ENCODE data around the gene NELL1. TPM values are rescaled to one million over a fixed set of nuclear protein-coding genes. Genes with fewer than 3 reads are reported as not detected.

Gene NELL1
- total and polyA plus RNA-seq, 2 experiments from 2014 or later = 8.9 to 20.1 TPM

GRCh38 chr11:20917306-20917705 is 247.9 kb downstream of the NELL1 start:
- H4K20me1 ChIP-seq (ENCODE audit: insufficient read depth, poor library complexity, severe bottlenecking) = no peaks in the 10 kb centered on the region
- no peak for DNase-seq (ENCODE audit: low spot score)
- H3K4me3 ChIP-seq = no peak overlapping the region
- H3K9me3 ChIP-seq (ENCODE audit: low read depth) = no peaks in the 10 kb centered on the region
- H2AFZ ChIP-seq = no peak overlapping the region
- H3K79me2 ChIP-seq = no peaks in the 10 kb centered on the region
- H3K4me1 ChIP-seq (ENCODE audit: insufficient read depth) = no peaks in the 10 kb centered on the region
- no peak overlapping the region for H3K27ac ChIP-seq
- H3K9me2 ChIP-seq (replicated peaks; ENCODE audit: insufficient read depth) = no peaks in the 10 kb centered on the region
- H3K4me2 ChIP-seq = no peak overlapping the region
- H3K27me3 ChIP-seq = no peaks in the 10 kb centered on the region
- no peak for TF ChIP-seq EZH2 (IDR thresholded peaks at IDR 0.05; ENCODE audit: borderline replicate concordance)
- no peak for TF ChIP-seq EZH2phosphoT487 (IDR thresholded peaks at IDR 0.05; ENCODE audit: low read depth, severe bottlenecking, unreplicated experiment)
- no peaks in the 10 kb centered on the region for H3K36me3 ChIP-seq (replicated peaks; ENCODE audit: insufficient read depth, low read depth)

GRCh38 chr11:20926799-20927540 is 257.6 kb downstream of the NELL1 start:
- Histone ChIP-seq H3K4me2 (no peak overlapping the region), H3K79me2 (no peaks in the 10 kb centered on the region), H3K27ac (no peak overlapping the region), H2AFZ (no peak overlapping the region), H3K4me1 (ENCODE audit: insufficient read depth) (no peaks in the 10 kb centered on the region), H4K20me1 (ENCODE audit: insufficient read depth, poor library complexity, severe bottlenecking) (no peaks in the 10 kb centered on the region), H3K36me3 (replicated peaks; ENCODE audit: insufficient read depth, low read depth) (no peaks in the 10 kb centered on the region), H3K9me2 (replicated peaks; ENCODE audit: insufficient read depth) (no peaks in the 10 kb centered on the region), H3K9me3 (ENCODE audit: low read depth) (no peaks in the 10 kb centered on the region), H3K27me3 (no peaks in the 10 kb centered on the region), H3K4me3 (no peak overlapping the region)
- 67% methylated on average over 4 of the region's 4 CpGs for WGBS (ENCODE audit: low lambda C conversion rate, missing lambda C conversion rate)
- TF ChIP-seq EZH2phosphoT487 (IDR thresholded peaks at IDR 0.05; ENCODE audit: low read depth, severe bottlenecking, unreplicated experiment) = no peak
- TF ChIP-seq EZH2 (IDR thresholded peaks at IDR 0.05; ENCODE audit: borderline replicate concordance) = no peak
- TF ChIP-seq CTCF (IDR thresholded peaks at IDR 0.05; ENCODE audit: poor library complexity) = no peak
- DNase-seq (ENCODE audit: low spot score) = no peak

GRCh38 chr11:20931029-20931428 is 261.6 kb downstream of the NELL1 start:
- H3K4me1 ChIP-seq (ENCODE audit: insufficient read depth) = no peaks in the 10 kb centered on the region
- no peak overlapping the region for H3K27ac ChIP-seq
- whole genome bisulfite sequencing (ENCODE audit: low lambda C conversion rate, missing lambda C conversion rate) = 79% methylated on average over 3 of the region's 3 CpGs
- TF ChIP-seq EZH2phosphoT487 (IDR thresholded peaks at IDR 0.05; ENCODE audit: low read depth, severe bottlenecking, unreplicated experiment) (no peak), EZH2 (IDR thresholded peaks at IDR 0.05; ENCODE audit: borderline replicate concordance) (no peak), CTCF (IDR thresholded peaks at IDR 0.05; ENCODE audit: poor library complexity) (no peak)
- no peak for DNase-seq (ENCODE audit: low spot score)
- no peak overlapping the region for H2AFZ ChIP-seq
- H3K36me3 ChIP-seq (replicated peaks; ENCODE audit: insufficient read depth, low read depth) = no peaks in the 10 kb centered on the region
- H3K27me3 ChIP-seq = no peaks in the 10 kb centered on the region
- no peak overlapping the region for H3K4me2 ChIP-seq
- H3K9me3 ChIP-seq (ENCODE audit: low read depth) = no peaks in the 10 kb centered on the region
- H3K4me3 ChIP-seq = no peak overlapping the region
- H3K79me2 ChIP-seq = no peaks in the 10 kb centered on the region
- H4K20me1 ChIP-seq (ENCODE audit: insufficient read depth, poor library complexity, severe bottlenecking) = no peaks in the 10 kb centered on the region
- H3K9me2 ChIP-seq (replicated peaks; ENCODE audit: insufficient read depth) = no peaks in the 10 kb centered on the region

- WGBS (ENCODE audit: low lambda C conversion rate, missing lambda C conversion rate) = 85% methylated on average over 3 of the region's 3 CpGs
- Histone ChIP-seq H3K79me2 (no peaks in the 10 kb centered on the region), H3K27me3 (no peaks in the 10 kb centered on the region), H3K27ac (no peak overlapping the region), H3K9me3 (ENCODE audit: low read depth) (no peaks in the 10 kb centered on the region), H3K36me3 (replicated peaks; ENCODE audit: insufficient read depth, low read depth) (no peaks in the 10 kb centered on the region), H4K20me1 (ENCODE audit: insufficient read depth, poor library complexity, severe bottlenecking) (no peaks in the 10 kb centered on the region), H3K9me2 (replicated peaks; ENCODE audit: insufficient read depth) (no peaks in the 10 kb centered on the region), H3K4me1 (ENCODE audit: insufficient read depth) (no peaks in the 10 kb centered on the region), H2AFZ (no peak overlapping the region), H3K4me2 (no peak overlapping the region), H3K4me3 (no peak overlapping the region)
- no peak for DNase-seq (ENCODE audit: low spot score)
- TF ChIP-seq EZH2phosphoT487 (IDR thresholded peaks at IDR 0.05; ENCODE audit: low read depth, severe bottlenecking, unreplicated experiment) (no peak), CTCF (IDR thresholded peaks at IDR 0.05; ENCODE audit: poor library complexity) (no peak), EZH2 (IDR thresholded peaks at IDR 0.05; ENCODE audit: borderline replicate concordance) (no peak)
Observed at GRCh38 chr11:20933086-20933485, 263.7 kb downstream of the NELL1 start.

All from hepatocyte (in vitro differentiated cells).